AG09319 (cell line): ENCODE measurements around the gene PLEKHG5.

Experiments
- DNase-seq: peaks from one replicate; pipeline ENCODE4 v3.0.0-alpha.2; 2010; ENCODE audit warnings: low read depth; ENCODE audit errors: extremely low read depth
- CTCF ChIP-seq: IDR thresholded peaks from 2 replicates; pipeline ENCODE4 v1.5.1; 2011; ENCODE audit warnings: low read depth, mild to moderate bottlenecking, inconsistent platforms, low read length, moderate library complexity

PLEKHG5 gene

DNA sequence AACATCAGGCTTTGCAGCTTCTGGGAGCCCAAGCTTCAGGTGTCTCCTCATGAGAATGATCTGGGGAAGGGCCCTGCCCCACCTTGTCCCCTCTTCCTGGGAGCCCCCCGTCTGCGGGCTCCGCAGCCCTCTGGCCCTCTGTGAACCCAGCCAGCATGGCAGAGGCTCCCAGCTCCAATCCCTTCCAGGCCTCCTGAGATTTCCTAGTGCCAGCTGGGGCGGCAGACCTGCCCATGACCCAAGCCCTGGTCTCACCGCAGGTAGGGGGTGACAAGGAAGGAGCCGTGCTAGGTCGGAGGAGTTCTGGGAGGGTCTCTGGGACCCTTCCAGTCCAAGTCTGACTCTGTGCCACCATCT lies 7.7 kb downstream of the PLEKHG5 start:
- DNase-seq: no peak
- no peak for TF ChIP-seq CTCF

DNA sequence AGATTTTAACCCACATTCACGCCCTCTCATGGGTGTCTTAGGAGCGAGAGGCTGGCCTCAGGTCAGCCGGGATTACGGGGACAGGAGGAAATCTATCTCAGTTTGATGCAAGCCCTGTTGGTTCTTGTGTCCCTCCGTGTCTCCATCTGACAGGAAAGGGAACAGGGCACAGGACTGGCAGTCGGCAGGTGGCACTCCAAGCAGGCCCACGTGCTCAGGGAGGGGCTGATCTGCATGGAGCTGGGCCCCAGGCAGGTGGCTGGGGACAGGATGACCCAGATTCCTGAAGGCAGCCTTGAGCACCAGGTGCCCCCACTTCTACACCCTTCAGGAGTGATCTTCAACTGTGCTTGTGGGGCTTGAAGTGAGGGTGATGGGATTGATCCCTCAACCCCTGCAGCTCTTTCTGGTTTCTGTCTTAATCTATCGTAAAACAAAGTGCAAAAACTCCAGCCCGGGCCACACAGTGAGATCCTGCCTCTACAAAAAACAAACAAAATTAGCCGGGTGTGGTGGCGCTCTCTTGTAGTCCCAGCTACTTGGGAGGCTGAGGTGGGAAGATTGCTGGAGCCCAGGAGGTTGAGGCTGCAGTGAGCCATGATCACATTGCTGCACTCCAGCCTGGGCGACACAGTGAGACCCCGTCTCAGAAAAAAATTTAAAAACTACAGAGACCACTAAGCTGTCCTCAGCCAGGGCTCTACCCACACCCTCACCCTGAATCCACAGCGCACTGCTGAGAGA lies 8.3 kb downstream of the PLEKHG5 start:
- no peak for DNase-seq

DNA sequence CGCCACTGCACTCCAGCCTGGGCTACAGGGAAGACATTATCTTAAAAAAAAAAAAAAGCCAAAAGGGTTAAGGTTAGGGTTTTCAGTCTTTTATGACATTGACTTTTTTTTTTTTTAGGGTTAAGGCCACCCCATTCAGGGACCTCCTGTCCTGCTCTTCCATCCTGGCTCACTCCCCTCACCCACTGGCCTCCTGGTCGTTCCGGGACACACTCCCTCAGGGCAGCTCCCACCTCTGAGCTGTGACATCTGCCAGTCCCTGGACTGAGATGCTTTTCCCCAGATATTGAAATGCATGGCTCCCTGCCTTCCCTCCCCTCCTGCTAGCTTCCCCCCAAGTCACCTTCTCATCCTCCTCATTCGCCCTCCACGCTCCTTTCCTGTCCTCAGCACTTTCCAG lies 9.6 kb downstream of the PLEKHG5 start:
- no peak for TF ChIP-seq CTCF
- DNase-seq: no peak

More for the DNA sequence above, 8.3 kb downstream of the PLEKHG5 start:
- TF ChIP-seq CTCF: no peak

DNA sequence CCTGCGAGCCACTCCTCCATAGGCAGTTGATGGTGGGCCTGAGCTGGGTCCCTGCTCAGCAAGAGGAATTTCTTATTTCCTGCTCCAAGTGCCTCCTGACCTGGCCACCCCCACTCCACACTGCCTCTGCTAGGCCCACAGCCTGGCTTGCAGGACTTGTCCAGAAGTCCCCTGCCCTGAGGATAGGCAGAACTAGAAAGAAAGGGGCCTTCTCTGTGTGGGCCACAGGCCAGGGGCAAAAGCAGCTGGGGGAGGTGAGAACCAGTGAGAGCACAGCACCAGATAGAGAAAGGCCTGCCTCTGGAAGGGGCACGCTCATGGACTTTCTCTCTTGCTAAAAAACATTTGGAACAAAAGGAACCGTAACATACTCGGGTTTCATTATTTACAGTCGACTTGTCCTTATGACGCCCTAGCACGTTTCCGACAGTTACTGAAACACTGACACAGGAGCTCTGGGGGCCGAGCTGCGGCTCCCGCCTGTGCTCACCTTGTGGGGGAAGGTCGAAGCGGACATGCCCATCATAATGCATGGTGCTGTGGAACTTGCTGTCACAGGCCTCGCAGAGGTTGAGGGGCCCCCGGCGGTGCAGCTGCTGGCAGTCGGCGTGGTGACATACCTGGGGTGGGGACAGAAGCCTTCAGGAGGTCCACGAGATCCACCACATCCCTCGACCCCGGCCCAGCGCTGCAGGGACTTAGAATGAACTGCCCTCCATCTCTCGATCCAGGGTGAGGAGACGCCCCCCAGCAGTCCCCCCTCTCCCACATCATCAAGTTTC lies 14.2 kb downstream of the PLEKHG5 start:
- no peak for DNase-seq
- TF ChIP-seq CTCF: no peak

- TF ChIP-seq CTCF: no peak
- DNase-seq: no peak
Measured at GRCh38 chr1:6476483-6476882, 15.0 kb downstream of the PLEKHG5 start.

DNA sequence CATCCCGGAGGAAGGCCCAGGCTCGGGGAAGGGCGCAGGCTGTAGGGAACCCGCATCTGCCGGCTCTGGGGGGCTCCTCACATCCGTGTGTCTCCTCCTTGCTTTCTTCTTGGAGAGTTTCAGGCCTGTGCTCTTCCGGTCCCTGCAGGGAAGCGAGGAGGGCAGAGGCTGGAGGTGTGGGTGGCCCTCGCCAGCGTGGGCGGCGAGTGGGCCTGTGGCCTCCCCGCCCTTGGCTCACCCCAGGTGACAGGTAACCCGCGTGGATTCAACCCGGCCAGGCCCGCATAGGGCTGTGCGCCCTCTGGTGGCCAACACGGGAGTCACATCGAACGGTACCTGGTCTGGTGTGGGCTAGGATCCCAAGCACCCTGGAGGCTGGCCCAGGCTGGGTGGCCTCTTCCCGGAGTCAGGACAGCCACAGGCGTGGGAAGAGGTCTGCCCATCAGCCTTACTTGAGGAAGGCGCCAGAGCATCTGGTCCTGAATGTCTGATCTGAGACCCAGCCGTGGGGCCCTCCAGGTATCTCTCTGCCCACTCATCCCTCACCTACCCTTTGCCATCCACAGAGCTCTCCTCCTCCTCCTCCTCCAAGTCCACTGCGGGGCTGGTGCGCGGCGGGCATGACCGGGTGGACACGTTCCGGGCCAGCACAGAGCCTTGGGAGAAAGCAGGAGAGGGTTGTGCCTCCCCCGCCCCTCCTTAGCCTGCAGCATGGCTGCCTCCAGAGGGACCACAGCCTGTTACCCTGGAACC lies 15.9 kb downstream of the PLEKHG5 start:
- TF ChIP-seq CTCF: peak; percentile 88
- DNase-seq: no peak
